ENCODE measurements around the gene TAAR2. TPM values are rescaled to one million over a fixed set of nuclear protein-coding genes. Genes with fewer than 3 reads are reported as not detected.
"Not testable (repeated sequence)": the region's sequence is repeated elsewhere in the genome, so short reads cannot be mapped to it uniquely, and the experiment has no call there.

TAAR2 gene
- total and polyA plus RNA-seq, 2 of the 8 experiments (the other 6 are each of a cell fraction or from before 2014, with no cell fraction given) = not detected

DNA sequence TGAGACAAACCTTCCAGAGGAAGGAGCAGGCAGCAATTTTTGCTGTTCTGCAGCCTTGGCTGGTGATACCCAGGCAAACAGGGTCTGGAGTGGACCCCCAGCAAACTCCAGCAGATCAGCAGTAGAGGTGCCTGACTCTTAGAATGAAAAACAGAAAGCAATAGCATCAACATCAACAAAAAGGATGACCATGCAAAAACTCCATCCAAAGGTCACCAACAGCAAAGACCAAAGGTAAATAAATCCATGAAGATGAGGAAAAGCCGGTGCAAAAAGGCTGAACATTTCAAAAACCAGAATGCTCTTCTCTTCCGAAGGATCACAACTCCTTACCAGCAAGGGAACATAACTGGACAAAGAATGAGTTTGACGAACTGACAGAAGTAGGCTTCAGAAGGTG is 11.8 kb upstream of the TAAR2 start:
- H3K4me2 ChIP-seq (ENCODE audit: insufficient read depth in 1 of 2, low read depth in 2 of 2, low read length in 2 of 2); H3K9ac ChIP-seq (replicated peaks in 1 of 4; ENCODE audit: extremely low read depth in 1 of 4, low read depth in 3 of 4, low read length in 3 of 4); POLR2A ChIA-PET (ENCODE audit: partially characterized antibody); H3K27ac ChIP-seq (ENCODE audit: low read depth, low read length); H3K9me3 ChIP-seq (ENCODE audit: insufficient read depth in 2 of 2, low read depth in 1 of 2, low read length in 1 of 2); H2BK20ac ChIP-seq (ENCODE audit: low read length); H2AFZ ChIP-seq (ENCODE audit: low read length); H3K4me1 ChIP-seq (replicated peaks in 1 of 4; ENCODE audit: control insufficient read depth in 3 of 4, insufficient read depth in 4 of 4, low read length in 3 of 4); H4K91ac ChIP-seq (replicated peaks; ENCODE audit: insufficient read length, low read length); H3K4ac ChIP-seq (replicated peaks; ENCODE audit: insufficient read length, low read depth, low read length); FAIRE-seq; H2BK5ac ChIP-seq (ENCODE audit: low read depth, low read length); H2BK120ac ChIP-seq (replicated peaks; ENCODE audit: low read depth, low read length); H4K8ac ChIP-seq (ENCODE audit: extremely low read depth, insufficient read depth, low read length); H3K56ac ChIP-seq (replicated peaks; ENCODE audit: insufficient read length, low read depth, low read length); H4K20me1 ChIP-seq (replicated peaks in 1 of 2; ENCODE audit: control insufficient read depth in 1 of 2, insufficient read depth in 2 of 2, low read length in 2 of 2); H2BK15ac ChIP-seq (ENCODE audit: low read length); DNase-seq (ENCODE audit: low read depth in 1 of 2, low spot score in 2 of 2); H3K36me3 ChIP-seq (ENCODE audit: control insufficient read depth in 2 of 4, insufficient read depth in 4 of 4, low read length in 3 of 4); H2AK5ac ChIP-seq (ENCODE audit: low read depth, low read length); H3K14ac ChIP-seq (ENCODE audit: insufficient read length); H3K27me3 ChIP-seq (replicated peaks in 1 of 4; ENCODE audit: control insufficient read depth in 3 of 4, extremely low read depth in 1 of 4, insufficient read depth in 3 of 4, low read length in 3 of 4); H3K79me2 ChIP-seq (ENCODE audit: control insufficient read depth in 1 of 2, insufficient read depth in 2 of 2, low read length in 2 of 2); H3K4me3 ChIP-seq (ENCODE audit: extremely low read depth in 1 of 4, insufficient read depth in 2 of 4, low read depth in 3 of 4, low read length in 4 of 4); H3K79me1 ChIP-seq (ENCODE audit: low read depth, low read length); H3K23ac ChIP-seq (ENCODE audit: insufficient read length); H2BK12ac ChIP-seq (ENCODE audit: low read depth, low read length); H3K18ac ChIP-seq (ENCODE audit: extremely low read depth, low read length); H3K23me2 ChIP-seq (ENCODE audit: low read depth, low read length); H4K5ac ChIP-seq (ENCODE audit: insufficient read length, low read depth, low read length): not testable (repeated sequence)
- WGBS, 2 experiments (ENCODE audit: extremely low coverage in 1 of 2, insufficient coverage in 1 of 2, insufficient read length in 1 of 2, insufficient replicate concordance in 2 of 2, low coverage in 1 of 2, low lambda C conversion rate in 2 of 2, missing lambda C conversion rate in 1 of 2) = 88% methylated on average over 3 of the region's 3 CpGs; no CpG with 5 or more reads in 1 of the 2 experiments
- CTCF ChIA-PET (ENCODE audit: partially characterized antibody) = interaction anchor here (1.4 kb wide), 1 partner anchor 34 kb away, joined by 3 read pairs; no protein-coding TSS in a partner anchor

DNA sequence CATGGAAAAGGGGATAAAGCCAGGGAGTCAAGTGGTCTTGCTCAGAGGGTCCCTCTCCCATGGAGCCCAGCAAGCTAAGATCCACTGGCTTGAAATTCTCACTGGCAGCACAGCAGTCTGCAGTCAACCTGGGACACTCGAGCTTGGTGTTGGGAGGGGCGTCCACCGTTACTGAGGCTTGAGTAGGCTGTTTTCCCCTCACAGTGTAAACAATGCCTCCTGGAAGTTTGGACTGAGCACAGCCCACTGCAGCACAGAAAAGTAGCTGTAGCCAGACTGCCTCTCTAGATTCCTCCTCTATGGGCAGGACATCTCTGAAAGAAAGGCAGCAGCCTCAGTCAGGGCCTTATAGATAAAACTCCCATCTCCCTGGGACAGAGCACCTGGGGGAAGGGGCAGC is 11.2 kb upstream of the TAAR2 start:
- not testable (repeated sequence) for H2AK5ac ChIP-seq (ENCODE audit: low read depth, low read length); H3K27ac ChIP-seq (ENCODE audit: low read depth, low read length); H3K4ac ChIP-seq (replicated peaks; ENCODE audit: insufficient read length, low read depth, low read length); H3K56ac ChIP-seq (replicated peaks; ENCODE audit: insufficient read length, low read depth, low read length); H3K9ac ChIP-seq (replicated peaks in 1 of 4; ENCODE audit: extremely low read depth in 1 of 4, low read depth in 3 of 4, low read length in 3 of 4); H3K4me3 ChIP-seq (ENCODE audit: extremely low read depth in 1 of 4, insufficient read depth in 2 of 4, low read depth in 3 of 4, low read length in 4 of 4); H3K23me2 ChIP-seq (ENCODE audit: low read depth, low read length); H4K91ac ChIP-seq (replicated peaks; ENCODE audit: insufficient read length, low read length); FAIRE-seq; H3K27me3 ChIP-seq (replicated peaks in 1 of 4; ENCODE audit: control insufficient read depth in 3 of 4, extremely low read depth in 1 of 4, insufficient read depth in 3 of 4, low read length in 3 of 4); H2BK5ac ChIP-seq (ENCODE audit: low read depth, low read length); H2BK20ac ChIP-seq (ENCODE audit: low read length); H3K9me3 ChIP-seq (ENCODE audit: insufficient read depth in 2 of 2, low read depth in 1 of 2, low read length in 1 of 2); H4K5ac ChIP-seq (ENCODE audit: insufficient read length, low read depth, low read length); H3K14ac ChIP-seq (ENCODE audit: insufficient read length); H3K36me3 ChIP-seq (ENCODE audit: control insufficient read depth in 2 of 4, insufficient read depth in 4 of 4, low read length in 3 of 4); H4K20me1 ChIP-seq (replicated peaks in 1 of 2; ENCODE audit: control insufficient read depth in 1 of 2, insufficient read depth in 2 of 2, low read length in 2 of 2); H2AFZ ChIP-seq (ENCODE audit: low read length); H3K79me1 ChIP-seq (ENCODE audit: low read depth, low read length); DNase-seq (ENCODE audit: low read depth in 1 of 2, low spot score in 2 of 2); H2BK15ac ChIP-seq (ENCODE audit: low read length); H3K4me2 ChIP-seq (ENCODE audit: insufficient read depth in 1 of 2, low read depth in 2 of 2, low read length in 2 of 2); H2BK120ac ChIP-seq (replicated peaks; ENCODE audit: low read depth, low read length); H3K18ac ChIP-seq (ENCODE audit: extremely low read depth, low read length); H3K79me2 ChIP-seq (ENCODE audit: control insufficient read depth in 1 of 2, insufficient read depth in 2 of 2, low read length in 2 of 2); H3K4me1 ChIP-seq (replicated peaks in 1 of 4; ENCODE audit: control insufficient read depth in 3 of 4, insufficient read depth in 4 of 4, low read length in 3 of 4); H3K23ac ChIP-seq (ENCODE audit: insufficient read length); H2BK12ac ChIP-seq (ENCODE audit: low read depth, low read length)
- 69% methylated on average over 3 of the region's 3 CpGs; no CpG with 5 or more reads in 1 of the 2 experiments for WGBS, 2 experiments (ENCODE audit: extremely low coverage in 1 of 2, insufficient coverage in 1 of 2, insufficient read length in 1 of 2, insufficient replicate concordance in 2 of 2, low coverage in 1 of 2, low lambda C conversion rate in 2 of 2, missing lambda C conversion rate in 1 of 2)
- POLR2A ChIA-PET (ENCODE audit: partially characterized antibody) = interaction anchor here (0.6 kb wide), 1 partner anchor 178 kb away, joined by 3 read pairs; no protein-coding TSS in a partner anchor
- H4K8ac ChIP-seq (ENCODE audit: extremely low read depth, insufficient read depth, low read length) = peak overlapping the region; percentile 51; the same call in 1 of the 2 replicates
- CTCF ChIA-PET (ENCODE audit: partially characterized antibody) = interaction anchor here (0.8 to 1.5 kb wide), 6 partner anchors 10 to 108 kb away, joined by 3 to 4 read pairs (median 3); no protein-coding TSS in a partner anchor
